Measurements from ENCODE around the gene GLB1L2.

The GLB1L2 gene

GRCh38 chr11:134364261-134364660 lies 32.5 kb downstream of the GLB1L2 start:
- Histone ChIP-seq H3K27me3 (ENCODE audit: low read length) (no peaks in the 10 kb centered on the region), H2AFZ (ENCODE audit: low read depth, low read length, severe bottlenecking) (no peak overlapping the region), H3K9me2 (replicated peaks; ENCODE audit: insufficient read depth, low read length) (no peaks in the 10 kb centered on the region), H3K9ac (ENCODE audit: low read length) (no peak overlapping the region), H3K36me3 (ENCODE audit: low read length) (no peaks in the 10 kb centered on the region), H3F3A (ENCODE audit: insufficient read depth) (no peaks in the 10 kb centered on the region), H3K4me2 (ENCODE audit: low read depth, low read length, poor library complexity, severe bottlenecking) (no peak overlapping the region), H3K27ac (ENCODE audit: low read depth, low read length) (no peak overlapping the region), H3K9me3 (ENCODE audit: insufficient read depth, low read length) (no peaks in the 10 kb centered on the region), H4K20me1 (ENCODE audit: low read depth, low read length) (no peaks in the 10 kb centered on the region), H3K79me2 (ENCODE audit: insufficient read depth, low read length) (no peaks in the 10 kb centered on the region), H3K4me3 (ENCODE audit: insufficient read depth, low read length, poor library complexity, severe bottlenecking) (no peak overlapping the region)
- TF ChIP-seq CTCF (IDR thresholded peaks at IDR 0.05; ENCODE audit: insufficient read depth, low read length, poor library complexity, severe bottlenecking) (no peak), EZH2phosphoT487 (conservative IDR thresholded peaks at IDR 0.05; ENCODE audit: low read length) (no peak)

- Histone ChIP-seq H3K27me3 (ENCODE audit: low read length) (no peaks in the 10 kb centered on the region), H3K4me2 (ENCODE audit: low read depth, low read length, poor library complexity, severe bottlenecking) (no peak overlapping the region)
- TF ChIP-seq CTCF (IDR thresholded peaks at IDR 0.05; ENCODE audit: insufficient read depth, low read length, poor library complexity, severe bottlenecking) (no peak), EZH2phosphoT487 (conservative IDR thresholded peaks at IDR 0.05; ENCODE audit: low read length) (no peak)
These were observed 33.5 kb downstream of the GLB1L2 start for GRCh38 chr11:134365011-134365925.

GRCh38 chr11:134366254-134366653 lies 34.5 kb downstream of the GLB1L2 start:
- Histone ChIP-seq H3K9me2 (replicated peaks; ENCODE audit: insufficient read depth, low read length) (no peaks in the 10 kb centered on the region), H3K9me3 (ENCODE audit: insufficient read depth, low read length) (no peaks in the 10 kb centered on the region), H3K9ac (ENCODE audit: low read length) (no peak overlapping the region), H3F3A (ENCODE audit: insufficient read depth) (no peaks in the 10 kb centered on the region), H3K79me2 (ENCODE audit: insufficient read depth, low read length) (no peaks in the 10 kb centered on the region), H3K36me3 (ENCODE audit: low read length) (no peaks in the 10 kb centered on the region), H2AFZ (ENCODE audit: low read depth, low read length, severe bottlenecking) (no peak overlapping the region), H3K27ac (ENCODE audit: low read depth, low read length) (no peak overlapping the region), H3K27me3 (ENCODE audit: low read length) (no peaks in the 10 kb centered on the region), H3K4me3 (ENCODE audit: insufficient read depth, low read length, poor library complexity, severe bottlenecking) (no peak overlapping the region), H3K4me2 (ENCODE audit: low read depth, low read length, poor library complexity, severe bottlenecking) (no peak overlapping the region), H4K20me1 (ENCODE audit: low read depth, low read length) (no peaks in the 10 kb centered on the region)
- TF ChIP-seq CTCF (IDR thresholded peaks at IDR 0.05; ENCODE audit: insufficient read depth, low read length, poor library complexity, severe bottlenecking) (no peak), EZH2phosphoT487 (conservative IDR thresholded peaks at IDR 0.05; ENCODE audit: low read length) (no peak)

More at GRCh38 chr11:134365011-134365925, 33.5 kb downstream of the GLB1L2 start:
- Histone ChIP-seq H3K36me3 (ENCODE audit: low read length) (no peaks in the 10 kb centered on the region), H3K9ac (ENCODE audit: low read length) (no peak overlapping the region), H3K9me3 (ENCODE audit: insufficient read depth, low read length) (no peaks in the 10 kb centered on the region), H3K79me2 (ENCODE audit: insufficient read depth, low read length) (no peaks in the 10 kb centered on the region), H3K27ac (ENCODE audit: low read depth, low read length) (no peak overlapping the region), H3F3A (ENCODE audit: insufficient read depth) (no peaks in the 10 kb centered on the region), H3K9me2 (replicated peaks; ENCODE audit: insufficient read depth, low read length) (no peaks in the 10 kb centered on the region), H3K4me3 (ENCODE audit: insufficient read depth, low read length, poor library complexity, severe bottlenecking) (no peak overlapping the region), H4K20me1 (ENCODE audit: low read depth, low read length) (no peaks in the 10 kb centered on the region), H2AFZ (ENCODE audit: low read depth, low read length, severe bottlenecking) (no peak overlapping the region)
